NB4 (cell line): ENCODE data around the gene RFX2.
"Not testable (repeated sequence)": the region's sequence is repeated elsewhere in the genome, so short reads cannot be mapped to it uniquely, and the experiment has no call there.

Source experiments
- DNase-seq: peaks from one replicate; pipeline ENCODE4 v3.0.0; 2010; ENCODE audit warnings: low read depth
- H3K4me3 ChIP-seq: one replicate; pipeline ENCODE4 v1.5.1; 2011; ENCODE audit warnings: mild to moderate bottlenecking, low read depth, low read length, moderate library complexity
- CTCF ChIP-seq: IDR thresholded peaks from one replicate; pipeline ENCODE4 v1.5.1; 2012; ENCODE audit warnings: low read depth, low read length
- MAX ChIP-seq: IDR thresholded peaks from 2 replicates; pipeline ENCODE4 v1.6.1; 2011; ENCODE audit warnings: low read depth, low read length
- MYC ChIP-seq: IDR thresholded peaks from 2 replicates; pipeline ENCODE4 v1.6.1; 2011; ENCODE audit warnings: low read depth, low read length
- POLR2A ChIP-seq: IDR thresholded peaks from 2 replicates; pipeline ENCODE4 v1.6.1; 2011; ENCODE audit warnings: mild to moderate bottlenecking; ENCODE audit not compliant: insufficient read length; ENCODE audit errors: extremely low read depth

Gene RFX2

GRCh38 chr19:6011206-6011605, 99.1 kb downstream of the RFX2 start:
- TF ChIP-seq POLR2A (no peak), MAX (no peak), CTCF (no peak)
- H3K4me3 ChIP-seq: no peak overlapping the region
- DNase-seq: no peak

- TF ChIP-seq CTCF (no peak), POLR2A (no peak), MYC (no peak), MAX (no peak)
- H3K4me3 ChIP-seq: no peak overlapping the region
- DNase-seq: no peak
Measured at GRCh38 chr19:6010107-6010506, 100.2 kb downstream of the RFX2 start.

GRCh38 chr19:6007866-6008265, 102.4 kb downstream of the RFX2 start:
- no peak for TF ChIP-seq MAX
- TF ChIP-seq MYC: no peak
- TF ChIP-seq POLR2A: no peak
- H3K4me3 ChIP-seq: no peak overlapping the region
- no peak for DNase-seq

GRCh38 chr19:6006896-6007295, 103.4 kb downstream of the RFX2 start:
- no peak for TF ChIP-seq POLR2A
- no peak for TF ChIP-seq MYC
- no peak for TF ChIP-seq CTCF
- no peak for TF ChIP-seq MAX
- no peak overlapping the region for H3K4me3 ChIP-seq

GRCh38 chr19:6006070-6006446, 104.2 kb downstream of the RFX2 start:
- not testable (repeated sequence) for DNase-seq, H3K4me3 ChIP-seq

More at GRCh38 chr19:6006896-6007295, 103.4 kb downstream of the RFX2 start:
- DNase-seq: no peak

GRCh38 chr19:6005321-6006069, 104.8 kb downstream of the RFX2 start:
- no peak for DNase-seq
- TF ChIP-seq POLR2A: no peak
- TF ChIP-seq MAX: no peak
- no peak for TF ChIP-seq CTCF
- no peak for TF ChIP-seq MYC
- H3K4me3 ChIP-seq: no peak overlapping the region

- TF ChIP-seq MYC (no peak), MAX (no peak), POLR2A (no peak), CTCF (no peak)
- H3K4me3 ChIP-seq: no peak overlapping the region
- no peak for DNase-seq
Measured at GRCh38 chr19:6003976-6004375, 106.3 kb downstream of the RFX2 start.
